Keratinocyte (primary cell): ENCODE results near the gene THOP1. TPM values are rescaled to one million over a fixed set of nuclear protein-coding genes. Genes with fewer than 3 reads are reported as not detected.

Experiments
- DNase-seq: peaks from one replicate; pipeline ENCODE4 v3.0.0-alpha.2; 2011; ENCODE audit warnings: low read depth, missing footprints, low spot score
- FAIRE-seq: peaks from 2 replicates; lab custom pipeline; 2011; peaks lifted over from hg19 to GRCh38; lab: Jason Lieb, UNC
- H2AFZ ChIP-seq: 2 replicates; pipeline ENCODE4 v1.6.0; 2012; ENCODE audit warnings: low read length, control low read depth, inconsistent platforms; ENCODE audit not compliant: control insufficient read depth
- H3K27ac ChIP-seq: 2 replicates; pipeline ENCODE4 v1.5.1; 2011; ENCODE audit warnings: low read length; ENCODE audit not compliant: control insufficient read depth, insufficient read depth
- H3K27me3 ChIP-seq: 3 replicates; pipeline ENCODE4 v1.6.0; 2011; ENCODE audit warnings: low read length; ENCODE audit not compliant: control insufficient read depth, insufficient read depth; ENCODE audit errors: extremely low read depth
- H3K36me3 ChIP-seq, 2 experiments: 2 replicates in 1 of 2; 3 replicates in 1 of 2; pipeline ENCODE4 v1.5.1; 2011; ENCODE audit warnings: low read length in 2 of 2, mild to moderate bottlenecking in 1 of 2; ENCODE audit not compliant: control insufficient read depth in 2 of 2, insufficient read depth in 2 of 2; ENCODE audit errors: extremely low read depth in 1 of 2
- H3K4me1 ChIP-seq: 3 replicates; pipeline ENCODE4 v1.5.1; 2011; ENCODE audit warnings: low read length; ENCODE audit not compliant: control insufficient read depth, insufficient read depth; ENCODE audit errors: extremely low read depth
- H3K4me2 ChIP-seq: 3 replicates; pipeline ENCODE4 v1.6.0; 2011; ENCODE audit warnings: low read depth, low read length; ENCODE audit not compliant: control insufficient read depth, insufficient read depth; ENCODE audit errors: extremely low read depth
- H3K4me3 ChIP-seq, 3 experiments: fragments of 200-600 bp in 1 of 3; sonication (generic) in 1 of 3; 2 replicates in 2 of 3; 3 replicates in 1 of 3; pipeline ENCODE4 v1.5.1; 2011 to 2016; ENCODE audit warnings: low read length in 3 of 3, mild to moderate bottlenecking in 3 of 3, control low read depth in 2 of 3, inconsistent platforms in 1 of 3, low read depth in 1 of 3, mixed read lengths in 1 of 3, mixed run types in 1 of 3, moderate library complexity in 1 of 3; ENCODE audit not compliant: control insufficient read depth in 2 of 3, insufficient read depth in 2 of 3; ENCODE audit errors: extremely low read depth in 1 of 3
- H3K79me2 ChIP-seq: 2 replicates; pipeline ENCODE4 v1.6.0; 2012; ENCODE audit warnings: low read length; ENCODE audit not compliant: control insufficient read depth, insufficient read depth
- H3K9ac ChIP-seq: 3 replicates; pipeline ENCODE4 v1.6.0; 2011; ENCODE audit warnings: low read length; ENCODE audit not compliant: control insufficient read depth, insufficient read depth; ENCODE audit errors: extremely low read depth
- H3K9me1 ChIP-seq: 3 replicates; pipeline ENCODE4 v1.6.0; 2011; ENCODE audit warnings: low read length; ENCODE audit not compliant: control insufficient read depth, insufficient read depth; ENCODE audit errors: extremely low read depth
- H3K9me3 ChIP-seq: 2 replicates; pipeline ENCODE4 v1.5.1; 2012; ENCODE audit warnings: low read depth, low read length; ENCODE audit not compliant: control insufficient read depth
- H4K20me1 ChIP-seq: 3 replicates; pipeline ENCODE4 v1.6.0; 2011; ENCODE audit warnings: low read length; ENCODE audit not compliant: control insufficient read depth, insufficient read depth; ENCODE audit errors: extremely low read depth
- CTCF ChIP-seq, 3 experiments: IDR thresholded peaks in 1 of 3; conservative IDR thresholded peaks in 1 of 3; optimal IDR thresholded peaks in 1 of 3; 2 replicates in 2 of 3; 3 replicates in 1 of 3; pipeline versions ENCODE3 to v1.5.1; 2011; ENCODE audit warnings: low read length in 3 of 3, mild to moderate bottlenecking in 3 of 3, moderate library complexity in 2 of 3, control low read depth in 1 of 3, inconsistent platforms in 1 of 3; ENCODE audit not compliant: insufficient read depth in 2 of 3; ENCODE audit errors: extremely low read depth in 1 of 3
- EZH2 ChIP-seq: IDR thresholded peaks from one replicate; pipeline ENCODE4 v1.6.1; 2012; ENCODE audit warnings: inconsistent platforms, mild to moderate bottlenecking, low read length, moderate library complexity
- dilution Hi-C: fragments of 300-500 bp; cut with MboI; formaldehyde crosslinking; loops from one replicate; pipeline ENCODE4 v1.7.0; 2020; ENCODE audit warnings: low sequenced_read_pairs; ENCODE audit not compliant: extremely low pct_ligation_motif_present
- polyA plus RNA-seq, 5 experiments: library from polyadenylated mRNA; depleted of rRNA in 3 of 5; stranded (reverse) in 3 of 5; stranded (forward) in 1 of 5; unstranded in 1 of 5; fragments of >200 nt; gene quantifications; 1 replicate in 1 of 5; 2 replicates in 3 of 5; 3 replicates in 1 of 5; pipeline versions ENCODE4 v1.2.1 to v1.2.3, GENCODE V29; 2011 to 2012; ENCODE audit warnings: missing spikeins in 2 of 5, low read depth in 1 of 5, low replicate concordance in 1 of 5

Gene THOP1
- polyA plus RNA-seq, 1 donor (not counting 4 experiments of a cell fraction or from before 2014, with no cell fraction given) = 69.9 TPM

- Histone ChIP-seq H3K36me3 (peaks cover 32 to 34% of the 10 kb centered on the region in 2 experiments), H3K9me1 (no peaks in the 10 kb centered on the region), H3K4me3 (no peak overlapping the region), H3K9me3 (no peaks in the 10 kb centered on the region), H3K79me2 (peaks cover 42% of the 10 kb centered on the region), H3K27ac (no peak overlapping the region), H3K4me2 (no peak overlapping the region), H3K27me3 (no peaks in the 10 kb centered on the region), H2AFZ (no peak overlapping the region), H3K4me1 (no peaks in the 10 kb centered on the region), H3K9ac (no peak overlapping the region), H4K20me1 (peaks cover 8% of the 10 kb centered on the region)
- no peak for DNase-seq
- no peak for FAIRE-seq
- TF ChIP-seq CTCF (optimal IDR thresholded peaks at IDR 0.05 in 1 of 3, IDR thresholded peaks at IDR 0.05 in 1 of 3, conservative IDR thresholded peaks at IDR 0.05 in 1 of 3; ENCODE audit: extremely low read depth in 1 of 3, insufficient read depth in 2 of 3, low read length in 3 of 3) = no peak
- no peak for TF ChIP-seq EZH2
- dilution Hi-C loops = no loop called here
These were observed 18.5 kb upstream of the THOP1 start for GRCh38 chr19:2766594-2767372.

DNA sequence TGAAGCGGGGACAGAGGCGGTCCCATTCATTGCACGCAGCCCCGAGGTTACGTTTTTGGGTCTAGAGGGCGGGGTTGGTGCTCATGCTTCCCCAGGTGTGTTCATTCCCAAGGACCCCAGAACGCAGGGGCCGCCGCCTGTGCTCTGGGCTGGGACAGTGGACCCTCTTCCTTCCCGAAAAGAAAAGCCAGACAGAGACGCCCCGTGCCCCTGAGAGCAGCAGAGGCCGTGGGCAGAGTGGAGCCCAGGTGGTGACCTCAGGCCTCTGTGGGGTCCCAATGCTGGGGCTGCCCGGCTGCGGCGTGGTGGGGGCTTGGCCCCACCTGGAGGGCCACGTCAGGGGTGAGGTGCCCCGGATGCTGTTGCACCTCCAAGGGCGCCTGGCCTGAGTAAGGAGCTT, 17.6 kb upstream of the THOP1 start:
- Histone ChIP-seq H3K9ac (no peak overlapping the region), H3K9me3 (no peaks in the 10 kb centered on the region), H2AFZ (no peak overlapping the region), H3K9me1 (no peaks in the 10 kb centered on the region), H4K20me1 (peaks cover 16% of the 10 kb centered on the region), H3K36me3 (peaks cover 28 to 30% of the 10 kb centered on the region in 2 experiments), H3K27ac (no peak overlapping the region), H3K4me2 (no peak overlapping the region), H3K4me1 (no peaks in the 10 kb centered on the region), H3K4me3 (no peak overlapping the region), H3K27me3 (no peaks in the 10 kb centered on the region), H3K79me2 (peaks cover 51% of the 10 kb centered on the region)
- dilution Hi-C loops = no loop called here
- TF ChIP-seq CTCF (optimal IDR thresholded peaks at IDR 0.05 in 1 of 3, IDR thresholded peaks at IDR 0.05 in 1 of 3, conservative IDR thresholded peaks at IDR 0.05 in 1 of 3; ENCODE audit: extremely low read depth in 1 of 3, insufficient read depth in 2 of 3, low read length in 3 of 3) (no peak), EZH2 (no peak)
- FAIRE-seq = no peak
- no peak for DNase-seq
